ENCODE results near the gene HEBP2.

The HEBP2 gene

GRCh38 chr6:138386897-138387296 is 17.1 kb upstream of the HEBP2 start:
- TF ChIP-seq, protein P1, sequence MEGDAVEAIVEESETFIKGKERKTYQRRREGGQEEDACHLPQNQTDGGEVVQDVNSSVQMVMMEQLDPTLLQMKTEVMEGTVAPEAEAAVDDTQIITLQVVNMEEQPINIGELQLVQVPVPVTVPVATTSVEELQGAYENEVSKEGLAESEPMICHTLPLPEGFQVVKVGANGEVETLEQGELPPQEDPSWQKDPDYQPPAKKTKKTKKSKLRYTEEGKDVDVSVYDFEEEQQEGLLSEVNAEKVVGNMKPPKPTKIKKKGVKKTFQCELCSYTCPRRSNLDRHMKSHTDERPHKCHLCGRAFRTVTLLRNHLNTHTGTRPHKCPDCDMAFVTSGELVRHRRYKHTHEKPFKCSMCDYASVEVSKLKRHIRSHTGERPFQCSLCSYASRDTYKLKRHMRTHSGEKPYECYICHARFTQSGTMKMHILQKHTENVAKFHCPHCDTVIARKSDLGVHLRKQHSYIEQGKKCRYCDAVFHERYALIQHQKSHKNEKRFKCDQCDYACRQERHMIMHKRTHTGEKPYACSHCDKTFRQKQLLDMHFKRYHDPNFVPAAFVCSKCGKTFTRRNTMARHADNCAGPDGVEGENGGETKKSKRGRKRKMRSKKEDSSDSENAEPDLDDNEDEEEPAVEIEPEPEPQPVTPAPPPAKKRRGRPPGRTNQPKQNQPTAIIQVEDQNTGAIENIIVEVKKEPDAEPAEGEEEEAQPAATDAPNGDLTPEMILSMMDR (IDR thresholded peaks at IDR 0.05; ENCODE audit: insufficient read depth, missing control alignments): no peak
- FAIRE-seq: no peak
- DNase-seq (ENCODE audit: insufficient read length, low spot score): no peak

- no peak for DNase-seq (ENCODE audit: insufficient read length, low spot score)
- TF ChIP-seq, protein P1 (IDR thresholded peaks at IDR 0.05; ENCODE audit: insufficient read depth, missing control alignments): no peak
- FAIRE-seq: no peak
Observed at GRCh38 chr6:138387577-138388368, 16.2 kb upstream of the HEBP2 start.

- FAIRE-seq (no peak), DNase-seq (ENCODE audit: insufficient read length, low spot score) (no peak)
- TF ChIP-seq, protein P1 (IDR thresholded peaks at IDR 0.05; ENCODE audit: insufficient read depth, missing control alignments): no peak
Observed at GRCh38 chr6:138389551-138389950, 14.5 kb upstream of the HEBP2 start.

- FAIRE-seq (no peak), DNase-seq (ENCODE audit: insufficient read length, low spot score) (no peak)
- TF ChIP-seq, protein P1 (IDR thresholded peaks at IDR 0.05; ENCODE audit: insufficient read depth, missing control alignments): no peak
Observed at GRCh38 chr6:138393871-138394783, 9.9 kb upstream of the HEBP2 start.

DNA sequence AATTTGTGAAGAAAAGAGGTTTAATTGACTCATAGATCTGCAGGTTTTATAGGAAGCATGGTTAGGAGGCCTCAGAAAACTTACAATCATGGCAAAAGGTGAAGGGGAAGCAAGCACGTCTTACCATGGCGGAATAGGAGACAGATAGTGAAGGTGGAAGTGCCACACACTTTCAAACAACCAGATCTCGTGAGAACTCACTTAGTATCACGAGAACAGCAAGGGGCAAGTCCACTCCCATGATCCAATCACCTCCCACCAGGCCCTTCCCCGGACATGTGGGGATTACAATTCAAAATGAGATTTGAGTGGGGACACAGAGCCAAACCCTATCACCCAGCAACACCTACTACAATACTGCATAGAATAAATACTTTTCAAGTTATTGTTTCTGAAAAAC is 7.3 kb upstream of the HEBP2 start:
- FAIRE-seq (no peak), DNase-seq (ENCODE audit: insufficient read length, low spot score) (no peak)
- TF ChIP-seq, protein P1 (IDR thresholded peaks at IDR 0.05; ENCODE audit: insufficient read depth, missing control alignments): no peak

GRCh38 chr6:138397128-138398122 is 6.6 kb upstream of the HEBP2 start:
- FAIRE-seq (no peak), DNase-seq (ENCODE audit: insufficient read length, low spot score) (no peak)

More at GRCh38 chr6:138397128-138398122, 6.6 kb upstream of the HEBP2 start:
- TF ChIP-seq, protein P1 (IDR thresholded peaks at IDR 0.05; ENCODE audit: insufficient read depth, missing control alignments): no peak

Data from D721Med (cell line).